Lung (tissue), 12 donors: ENCODE measurements around the gene RPS27. TPM values are rescaled to one million over a fixed set of nuclear protein-coding genes. Genes with fewer than 3 reads are reported as not detected.
"Not testable (repeated sequence)": the region's sequence is repeated elsewhere in the genome, so short reads cannot be mapped to it uniquely, and the experiment has no call there.

ENCODE experiments used
- ATAC-seq: fragments of 200-7000 bp; cut with Tn5 transposase; one replicate; pipeline ENCODE4 v1.9.1; 2020; ENCODE audit warnings: moderate number of reproducible peaks; ENCODE audit not compliant: insufficient read depth, low FRiP score
- DNase-seq, 3 donors: peaks; one replicate each; pipeline ENCODE4 v3.0.0-alpha.2; 2013 to 2017
- H3K27ac ChIP-seq, 2 donors: one replicate each; pipeline ENCODE4 v1.5.1; 2013; ENCODE audit warnings: mild to moderate bottlenecking in 2 of 2, moderate library complexity in 2 of 2, control low read depth in 1 of 2, inconsistent platforms in 1 of 2, low read depth in 1 of 2, low read length in 1 of 2
- H3K27me3 ChIP-seq, 3 donors: one replicate each; pipeline ENCODE4 v1.5.1; 2013; ENCODE audit warnings: low read length in 2 of 3; ENCODE audit not compliant: control insufficient read depth in 3 of 3, insufficient read depth in 3 of 3
- H3K36me3 ChIP-seq, 4 donors: one replicate each; pipeline ENCODE4 v1.5.1; 2013; ENCODE audit warnings: low read length in 4 of 4, mild to moderate bottlenecking in 1 of 4, moderate library complexity in 1 of 4; ENCODE audit not compliant: control insufficient read depth in 4 of 4, insufficient read depth in 4 of 4
- H3K4me1 ChIP-seq, 5 donors: one replicate each; pipeline ENCODE4 v1.5.1; 2013; ENCODE audit warnings: low read length in 5 of 5, mild to moderate bottlenecking in 2 of 5, moderate library complexity in 1 of 5; ENCODE audit not compliant: control insufficient read depth in 5 of 5, insufficient read depth in 5 of 5
- H3K4me3 ChIP-seq: one replicate; pipeline ENCODE4 v1.5.1; 2013; ENCODE audit warnings: mild to moderate bottlenecking, control low read depth, moderate library complexity
- H3K9ac ChIP-seq, 2 donors: one replicate each; pipeline ENCODE4 v1.5.1; 2013; ENCODE audit warnings: low read length in 2 of 2, control low read depth in 1 of 2; ENCODE audit not compliant: insufficient read depth in 1 of 2
- H3K9me3 ChIP-seq, 4 donors: one replicate each; pipeline ENCODE4 v1.5.1; 2013; ENCODE audit warnings: low read length in 3 of 4, mild to moderate bottlenecking in 1 of 4, moderate library complexity in 1 of 4; ENCODE audit not compliant: control insufficient read depth in 4 of 4, insufficient read depth in 3 of 4
- CTCF ChIP-seq: IDR thresholded peaks from 2 replicates; pipeline ENCODE4 v1.5.1; 2012; ENCODE audit warnings: mild to moderate bottlenecking; ENCODE audit errors: control extremely low read depth, extremely low read depth
- WGBS, 2 donors: extraction: QIAGEN DNeasy Blood & Tissue Kit; methylation state at CpG; one replicate each; pipeline ENCODE4 v1.1.7; 2013; 5-methylcytosine and 5-hydroxymethylcytosine counted together
- polyA plus RNA-seq, 2 donors: library from polyadenylated mRNA; stranded (reverse); fragments of 200-250 nt; gene quantifications; one replicate each; pipeline ENCODE4 v1.2.1, GENCODE V29; 2013
- total RNA-seq, 2 donors: library from RNA; depleted of rRNA in 1 of 2; stranded (reverse); fragments of >200 nt in 1 of 2; gene quantifications; one replicate each; pipeline ENCODE4 v1.2.1, GENCODE V29; 2014 to 2021
- donor health status: control.
- donor health status: control.
- donor health status: Bipolar disorder and iron deficiency.
- donor health status: healthy.
- donor health status: DM: yes; HTN: yes; CAD: no.

Gene RPS27
- total and polyA plus RNA-seq, 4 donors, result 1,333 to 9,554 (median 3,383) TPM

- Histone ChIP-seq H3K4me3 (no peak overlapping the region), H3K36me3 (no peaks in the 10 kb centered on the region), H3K9ac (no peak overlapping the region), H3K27me3 (no peaks in the 10 kb centered on the region), H3K27ac (no peak overlapping the region), H3K4me1 (no peaks in the 10 kb centered on the region), H3K9me3 (no peaks in the 10 kb centered on the region)
- WGBS, 2 donors, result 69 to 86% methylated on average over 1 of the region's 1 CpG
- no peak for DNase-seq
- no peak for TF ChIP-seq CTCF
- no peak for ATAC-seq
Measured at GRCh38 chr1:154012129-154012528, 21.6 kb downstream of the RPS27 start.

GRCh38 chr1:154012543-154012942, 22.0 kb downstream of the RPS27 start:
- DNase-seq, H3K9ac ChIP-seq: not testable (repeated sequence)
- 96 to 97% methylated on average over 14 of the region's 14 CpGs for WGBS, 2 donors

DNA sequence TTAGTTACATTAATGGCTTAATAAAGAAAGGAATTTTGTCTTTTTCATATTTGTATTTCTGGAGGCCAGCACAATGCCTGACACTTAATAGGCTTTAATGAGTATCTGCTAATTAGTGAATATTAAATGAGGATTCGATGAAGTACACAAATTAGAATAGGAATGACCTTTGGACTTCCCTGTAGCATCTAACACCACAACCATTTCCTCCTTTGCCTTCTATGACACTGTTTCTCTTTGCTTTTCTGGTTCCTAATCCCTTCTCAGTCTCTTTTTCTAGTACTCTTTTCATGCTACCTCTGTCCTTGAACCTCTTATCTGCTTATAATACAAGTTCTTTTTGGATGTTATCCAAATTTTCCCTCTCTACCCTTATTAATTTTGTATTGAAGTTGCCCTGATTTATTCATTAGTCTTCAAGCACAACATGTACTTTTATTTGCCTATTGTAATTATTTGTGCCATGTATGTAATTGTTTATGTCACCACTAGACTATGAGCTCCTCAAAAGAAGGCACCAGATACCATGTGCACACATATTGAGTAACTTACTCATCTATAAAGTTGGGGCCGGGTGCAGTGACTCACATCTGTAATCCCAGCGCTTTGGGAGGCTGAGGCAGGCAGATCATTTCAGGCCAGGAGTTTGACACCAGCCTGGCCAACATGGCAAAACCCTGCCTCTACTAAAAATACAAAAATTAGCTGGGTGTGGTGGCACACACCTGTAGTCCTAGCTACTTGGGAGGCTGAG, 23.8 kb downstream of the RPS27 start:
- ATAC-seq (no peak), DNase-seq (no peak)
- Histone ChIP-seq H3K27ac (no peak overlapping the region), H3K27me3 (no peaks in the 10 kb centered on the region), H3K9ac (no peak overlapping the region), H3K4me3 (no peak overlapping the region), H3K36me3 (no peaks in the 10 kb centered on the region), H3K4me1 (no peaks in the 10 kb centered on the region), H3K9me3 (no peaks in the 10 kb centered on the region)
- TF ChIP-seq CTCF, result no peak
- WGBS, 2 donors, result 86 to 95% methylated on average over 3 of the region's 3 CpGs

More at GRCh38 chr1:154012543-154012942, 22.0 kb downstream of the RPS27 start:
- H3K9me3 ChIP-seq, H3K27ac ChIP-seq, ATAC-seq, H3K36me3 ChIP-seq, H3K27me3 ChIP-seq, H3K4me3 ChIP-seq, H3K4me1 ChIP-seq: not testable (repeated sequence)

GRCh38 chr1:154019269-154019668, 28.7 kb downstream of the RPS27 start:
- DNase-seq (no peak), ATAC-seq (no peak)
- Histone ChIP-seq H3K27ac (no peak overlapping the region), H3K27me3 (no peaks in the 10 kb centered on the region), H3K36me3 (no peaks in the 10 kb centered on the region), H3K9me3 (no peaks in the 10 kb centered on the region), H3K4me3 (no peak overlapping the region), H3K9ac (no peak overlapping the region), H3K4me1 (no peaks in the 10 kb centered on the region)
- 84 to 93% methylated on average over 4 of the region's 4 CpGs for WGBS, 2 donors
- TF ChIP-seq CTCF, result no peak
